Pancreas (tissue), 10 donors: ENCODE data around the gene TCF3. TPM values are rescaled to one million over a fixed set of nuclear protein-coding genes. Genes with fewer than 3 reads are reported as not detected.
A peak's percentile ranks its signal among the peaks of the same experiment; 100 is the strongest.

Experiments
- ATAC-seq, 4 donors: fragments of 200-7000 bp; cut with Tn5 transposase; one replicate each; pipeline versions ENCODE4 v1.8.0 to v1.9.1; 2020; ENCODE audit warnings: mild to moderate bottlenecking in 4 of 4, moderate library complexity in 4 of 4
- DNase-seq, 6 donors: peaks; one replicate each; pipeline ENCODE4 v3.0.0-alpha.2; 2020
- FAIRE-seq: peaks from 2 replicates; lab custom pipeline; 2012; peaks lifted over from hg19 to GRCh38; lab: Jason Lieb, UNC
- H3K27ac ChIP-seq, 4 donors: fragments of 200-600 bp; sonication (generic); 1 replicate in 3 of 4; 2 replicates in 1 of 4; pipeline versions ENCODE4 v1.5.0 to v1.8.0; 2020
- H3K27me3 ChIP-seq, 4 donors: fragments of 200-600 bp; one replicate each; pipeline ENCODE4 v1.8.0; 2021
- H3K36me3 ChIP-seq, 3 donors: fragments of 200-600 bp; sonication (generic) in 1 of 3; one replicate each; pipeline versions ENCODE4 v1.5.0 to v1.8.0; 2020 to 2021
- H3K4me1 ChIP-seq, 3 donors: fragments of 200-600 bp; one replicate each; pipeline ENCODE4 v1.8.0; 2021
- H3K4me3 ChIP-seq, 4 donors: fragments of 200-600 bp; sonication (generic) in 2 of 4; one replicate each; pipeline versions ENCODE4 v1.5.0 to v1.8.0; 2020 to 2021
- H3K9me3 ChIP-seq, 4 donors: fragments of 200-600 bp; one replicate each; pipeline ENCODE4 v1.8.0; 2021
- WGBS, 2 donors: extraction: QIAGEN DNeasy Blood & Tissue Kit; methylation state at CpG; one replicate each; pipeline ENCODE4 v1.1.7; 2013; 5-methylcytosine and 5-hydroxymethylcytosine counted together
- intact Hi-C, 3 donors: fragments of 100-400 bp; cut with DNase I; formaldehyde crosslinking; loops; one replicate each; pipeline versions ENCODE4 v1.11.1 to v1.14.2; 2022
- polyA plus RNA-seq, 2 donors: library from polyadenylated mRNA; stranded (reverse); fragments of 200-250 nt; gene quantifications; one replicate each; pipeline ENCODE4 v1.2.3, GENCODE V29; 2013
- total RNA-seq, 6 donors: library from RNA; stranded (reverse); fragmentation: NEBNext Ultra II Directional in 4 of 6; extraction: Animal tissue kit (Norgen Biotek cat#: 25700) in 4 of 6; gene quantifications; one replicate each; pipeline versions ENCODE4 v1.2.1 to v1.2.4, GENCODE V29; 2021 to 2023
- TF ChIP-seq, protein P1 (sequence below), 4 donors: fragments of 200-600 bp; sonication (generic) in 3 of 4; IDR thresholded peaks; one replicate each; pipeline versions ENCODE4 v1.5.0 to v1.8.0; 2021; ENCODE audit warnings: antibody characterized with exemption in 4 of 4
- donor health status: healthy with polysubstance abuse.
- donor health status: DM: no; HTN: no; CAD: no; lungs with moderate emphysema.
- donor health status: DM: no; HTN: no; CAD: no.
- donor health status: control.
- donor health status: control.
- donor health status: Bipolar disorder and iron deficiency.
- donor health status: DM: yes; HTN: yes; CAD: no.
- donor health status: DM: no; HTN: no; CAD: no.
- donor health status: DM: no; HTN: no; CAD: no.
- donor health status: DM: yes; HTN: yes; CAD: no.

Gene TCF3
- total and polyA plus RNA-seq, 8 donors = 19.8 to 41.9 (median 26.7) TPM

DNA sequence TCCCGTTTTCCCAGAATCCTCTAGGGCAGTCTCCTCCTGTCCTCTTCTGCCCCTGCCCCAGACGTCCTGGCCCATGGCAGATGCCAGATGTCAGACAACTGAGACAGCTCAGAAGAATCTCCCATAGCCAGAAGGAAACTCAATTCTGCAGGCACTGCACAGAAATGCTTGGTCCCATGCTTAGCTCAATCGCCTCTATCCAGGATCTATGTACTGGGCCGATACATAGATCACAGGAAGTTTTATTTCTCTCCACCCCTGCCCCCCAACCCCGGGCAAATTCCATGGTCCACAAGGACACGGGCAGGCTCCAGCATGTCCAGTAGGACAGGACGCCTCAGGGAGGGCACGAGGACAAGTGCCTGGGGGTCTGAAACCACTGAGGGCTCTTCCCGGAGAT, 64.5 kb downstream of the TCF3 start:
- H3K4me1 ChIP-seq = peaks cover 0 to 9% (median 0%) of the 10 kb centered on the region in 3 donors
- no peak overlapping the region for H3K27ac ChIP-seq
- no peaks in the 10 kb centered on the region for H3K9me3 ChIP-seq
- FAIRE-seq = no peak
- intact Hi-C loops = no loop called here
- 61 to 64% methylated on average over 9 of the region's 9 CpGs for WGBS, 2 donors
- TF ChIP-seq, protein P1, sequence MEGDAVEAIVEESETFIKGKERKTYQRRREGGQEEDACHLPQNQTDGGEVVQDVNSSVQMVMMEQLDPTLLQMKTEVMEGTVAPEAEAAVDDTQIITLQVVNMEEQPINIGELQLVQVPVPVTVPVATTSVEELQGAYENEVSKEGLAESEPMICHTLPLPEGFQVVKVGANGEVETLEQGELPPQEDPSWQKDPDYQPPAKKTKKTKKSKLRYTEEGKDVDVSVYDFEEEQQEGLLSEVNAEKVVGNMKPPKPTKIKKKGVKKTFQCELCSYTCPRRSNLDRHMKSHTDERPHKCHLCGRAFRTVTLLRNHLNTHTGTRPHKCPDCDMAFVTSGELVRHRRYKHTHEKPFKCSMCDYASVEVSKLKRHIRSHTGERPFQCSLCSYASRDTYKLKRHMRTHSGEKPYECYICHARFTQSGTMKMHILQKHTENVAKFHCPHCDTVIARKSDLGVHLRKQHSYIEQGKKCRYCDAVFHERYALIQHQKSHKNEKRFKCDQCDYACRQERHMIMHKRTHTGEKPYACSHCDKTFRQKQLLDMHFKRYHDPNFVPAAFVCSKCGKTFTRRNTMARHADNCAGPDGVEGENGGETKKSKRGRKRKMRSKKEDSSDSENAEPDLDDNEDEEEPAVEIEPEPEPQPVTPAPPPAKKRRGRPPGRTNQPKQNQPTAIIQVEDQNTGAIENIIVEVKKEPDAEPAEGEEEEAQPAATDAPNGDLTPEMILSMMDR (IDR thresholded peaks at IDR 0.05) = no peak
- H3K4me3 ChIP-seq = no peak overlapping the region
- H3K27me3 ChIP-seq = no peaks in the 10 kb centered on the region
- no peak for ATAC-seq
- no peak for DNase-seq
- H3K36me3 ChIP-seq = peaks cover 0 to 13% (median 0%) of the 10 kb centered on the region in 3 donors

DNA sequence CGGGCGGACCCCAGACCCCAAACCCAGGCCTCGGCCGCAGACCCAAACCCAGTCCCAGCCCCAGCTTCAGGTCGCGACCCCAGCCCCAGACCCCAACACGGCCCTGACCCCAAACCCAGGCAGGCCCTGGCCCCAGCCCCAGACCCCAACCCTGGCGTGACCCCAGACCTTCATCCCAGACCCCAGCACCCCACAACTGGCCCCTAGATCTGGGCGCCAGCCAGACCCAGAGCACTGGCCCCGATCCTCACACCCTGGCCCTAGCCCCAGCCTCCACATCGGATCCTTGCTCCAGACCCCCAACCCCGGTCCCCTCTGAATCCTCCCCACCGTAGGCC, 67.2 kb downstream of the TCF3 start:
- Histone ChIP-seq H3K27ac (no peak overlapping the region), H3K9me3 (no peaks in the 10 kb centered on the region), H3K36me3 (peaks cover 3 to 23% (median 7%) of the 10 kb centered on the region in 3 donors), H3K4me1 (no peaks in the 10 kb centered on the region), H3K4me3 (no peak overlapping the region), H3K27me3 (no peaks in the 10 kb centered on the region)
- intact Hi-C loops = no loop called here
- peak in 1 of 6 donors; percentile 72 for DNase-seq
- 83 to 92% methylated on average over 10 to 13 of the region's 13 CpGs for WGBS, 2 donors
- ATAC-seq = no peak
- no peak for FAIRE-seq
- TF ChIP-seq, protein P1 (IDR thresholded peaks at IDR 0.05) = no peak

DNA sequence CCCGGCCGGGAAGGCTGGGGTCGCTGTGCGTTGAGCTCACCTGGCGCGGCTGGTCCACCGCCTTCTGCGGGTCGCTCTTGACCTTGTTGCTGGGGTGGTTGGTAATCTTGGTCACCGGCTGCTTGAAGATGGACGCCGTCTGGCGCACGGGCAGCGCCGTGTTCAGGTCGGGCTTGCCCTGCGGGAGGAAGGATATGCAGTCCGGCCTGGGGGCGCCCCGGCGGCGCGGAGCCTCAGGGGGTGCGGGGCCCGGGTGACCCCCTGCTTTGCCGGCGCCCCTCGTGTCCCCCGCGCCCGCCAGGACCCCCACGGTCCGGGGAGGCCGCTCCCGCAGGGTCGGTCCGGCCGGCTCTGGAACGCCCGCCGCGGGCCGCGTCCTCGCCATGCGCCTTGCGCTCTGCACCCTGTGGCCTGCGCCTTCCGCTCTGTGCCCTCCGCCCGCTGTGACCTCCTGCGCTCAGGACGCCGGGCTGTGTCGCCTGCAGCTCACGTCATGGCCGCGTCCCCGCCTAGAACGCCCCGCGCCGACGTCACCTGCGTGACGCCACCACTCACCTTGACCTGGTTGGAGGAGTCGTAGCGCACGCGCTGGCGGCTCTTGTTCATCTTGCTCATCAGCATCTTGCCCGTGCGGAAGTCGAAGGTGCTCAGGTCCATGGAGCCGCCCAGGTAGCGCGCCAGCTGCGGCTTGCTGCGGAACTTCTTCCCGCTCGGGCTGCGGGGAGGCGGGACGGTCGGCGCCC, 67.7 kb downstream of the TCF3 start:
- TF ChIP-seq, protein P1 (IDR thresholded peaks at IDR 0.05) = no peak
- H3K9me3 ChIP-seq = no peaks in the 10 kb centered on the region
- DNase-seq = peak in 1 of 6 donors; percentile 69
- H3K27ac ChIP-seq = no peak overlapping the region
- no peak for FAIRE-seq
- H3K36me3 ChIP-seq = peaks cover 3 to 23% (median 9%) of the 10 kb centered on the region in 3 donors
- no peaks in the 10 kb centered on the region for H3K4me1 ChIP-seq
- no peaks in the 10 kb centered on the region for H3K27me3 ChIP-seq
- H3K4me3 ChIP-seq = no peak overlapping the region
- ATAC-seq = no peak
- intact Hi-C loops = no loop called here
- WGBS, 2 donors = 93 to 95% methylated on average over 60 to 87 of the region's 87 CpGs

DNA sequence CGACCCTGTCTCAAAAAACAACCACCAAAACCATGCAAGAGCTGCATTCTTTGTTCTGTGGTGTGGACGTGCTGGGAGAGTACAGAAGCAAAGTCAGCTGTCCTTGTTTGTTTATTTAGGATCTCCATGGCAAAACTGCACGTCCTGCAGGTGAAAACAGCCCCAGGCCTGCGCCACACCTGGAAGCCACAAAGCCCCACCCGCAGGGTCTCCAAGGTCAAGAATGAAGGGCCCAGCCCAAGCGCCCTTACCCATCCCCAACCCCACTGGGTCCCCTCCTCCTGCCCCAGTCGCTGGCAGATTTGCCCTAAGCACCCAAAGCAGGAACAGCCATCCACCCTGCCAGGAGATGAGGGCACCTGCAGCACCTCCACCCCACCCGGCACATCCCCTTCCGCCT, 70.2 kb downstream of the TCF3 start:
- Histone ChIP-seq H3K4me1 (no peaks in the 10 kb centered on the region), H3K4me3 (no peak overlapping the region), H3K36me3 (peaks cover 3 to 28% (median 16%) of the 10 kb centered on the region in 3 donors), H3K9me3 (no peaks in the 10 kb centered on the region), H3K27ac (no peak overlapping the region), H3K27me3 (no peaks in the 10 kb centered on the region)
- TF ChIP-seq, protein P1 (IDR thresholded peaks at IDR 0.05) = no peak
- no peak for DNase-seq
- 75 to 76% methylated on average over 9 of the region's 9 CpGs for WGBS, 2 donors
- intact Hi-C loops = no loop called here
- ATAC-seq = no peak
- FAIRE-seq = no peak

DNA sequence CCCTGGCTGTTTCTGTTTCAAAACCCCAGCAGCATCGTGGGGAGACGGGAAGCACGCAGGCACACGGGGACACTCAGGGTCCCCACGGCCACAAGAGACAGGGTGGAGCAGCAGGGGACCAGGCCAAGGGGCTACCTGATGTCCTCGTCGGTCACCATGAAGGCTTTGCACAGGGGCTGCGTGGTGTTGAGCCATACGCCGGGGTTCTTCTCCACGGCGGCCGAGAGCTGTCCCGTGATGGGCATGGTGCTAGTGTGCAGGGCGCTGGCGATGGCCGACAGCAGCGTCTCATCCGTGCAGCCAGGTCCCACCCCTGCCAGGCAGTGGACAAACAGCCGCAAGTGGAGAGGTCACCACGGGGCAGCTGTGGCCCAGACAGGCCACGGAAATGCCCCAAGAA, 71.5 kb downstream of the TCF3 start:
- Histone ChIP-seq H3K4me1 (no peaks in the 10 kb centered on the region), H3K27me3 (no peaks in the 10 kb centered on the region), H3K36me3 (peaks cover 3 to 28% (median 16%) of the 10 kb centered on the region in 3 donors), H3K9me3 (no peaks in the 10 kb centered on the region), H3K27ac (no peak overlapping the region), H3K4me3 (no peak overlapping the region)
- FAIRE-seq = no peak
- intact Hi-C loops = no loop called here
- no peak for ATAC-seq
- DNase-seq = no peak
- TF ChIP-seq, protein P1 (IDR thresholded peaks at IDR 0.05) = no peak
- WGBS, 2 donors = 92 to 95% methylated on average over 22 of the region's 22 CpGs
